ENCODE results near the gene NTN3.

NTN3 gene

GRCh38 chr16:2513405-2514332 lies 42.6 kb downstream of the NTN3 start, which contains the start of gene ATP6V0C:
TSS of gene ATP6V0C (plus strand) at chr16:2513952. CDS start at chr16:2514104, 152 bp downstream.
- Mint-ChIP-seq H3K27me3 (ENCODE audit: low read depth) (peaks cover 3% of the 10 kb centered on the region), H3K9me3 (no peaks in the 10 kb centered on the region), H3K36me3 (ENCODE audit: low read depth) (peaks cover 6% of the 10 kb centered on the region), H3K4me3 (peak within 1 kb of the TSS; percentile 90 to 95 (median 94)), H3K27ac (peak within 1 kb of the TSS; percentile 97 to 99 (median 98)), H3K4me1 (peaks cover 56% of the 10 kb centered on the region)
- TF ChIP-seq, protein P1, sequence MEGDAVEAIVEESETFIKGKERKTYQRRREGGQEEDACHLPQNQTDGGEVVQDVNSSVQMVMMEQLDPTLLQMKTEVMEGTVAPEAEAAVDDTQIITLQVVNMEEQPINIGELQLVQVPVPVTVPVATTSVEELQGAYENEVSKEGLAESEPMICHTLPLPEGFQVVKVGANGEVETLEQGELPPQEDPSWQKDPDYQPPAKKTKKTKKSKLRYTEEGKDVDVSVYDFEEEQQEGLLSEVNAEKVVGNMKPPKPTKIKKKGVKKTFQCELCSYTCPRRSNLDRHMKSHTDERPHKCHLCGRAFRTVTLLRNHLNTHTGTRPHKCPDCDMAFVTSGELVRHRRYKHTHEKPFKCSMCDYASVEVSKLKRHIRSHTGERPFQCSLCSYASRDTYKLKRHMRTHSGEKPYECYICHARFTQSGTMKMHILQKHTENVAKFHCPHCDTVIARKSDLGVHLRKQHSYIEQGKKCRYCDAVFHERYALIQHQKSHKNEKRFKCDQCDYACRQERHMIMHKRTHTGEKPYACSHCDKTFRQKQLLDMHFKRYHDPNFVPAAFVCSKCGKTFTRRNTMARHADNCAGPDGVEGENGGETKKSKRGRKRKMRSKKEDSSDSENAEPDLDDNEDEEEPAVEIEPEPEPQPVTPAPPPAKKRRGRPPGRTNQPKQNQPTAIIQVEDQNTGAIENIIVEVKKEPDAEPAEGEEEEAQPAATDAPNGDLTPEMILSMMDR (IDR thresholded peaks at IDR 0.05; ENCODE audit: unreplicated experiment in 3 of 3) = no peak

- Mint-ChIP-seq H3K27ac (peak overlapping the region; percentile 89 to 94 (median 94)), H3K27me3 (ENCODE audit: low read depth) (peaks cover 3% of the 10 kb centered on the region), H3K4me3 (peak overlapping the region; percentile 90 to 95 (median 94)), H3K4me1 (peaks cover 58% of the 10 kb centered on the region), H3K9me3 (no peaks in the 10 kb centered on the region), H3K36me3 (ENCODE audit: low read depth) (peaks cover 6% of the 10 kb centered on the region)
- TF ChIP-seq, protein P1 (IDR thresholded peaks at IDR 0.05; ENCODE audit: unreplicated experiment in 3 of 3) = no peak
These were observed 43.5 kb downstream of the NTN3 start for GRCh38 chr16:2514333-2515179.

- Mint-ChIP-seq H3K4me1 (peaks cover 57% of the 10 kb centered on the region), H3K27ac (peak overlapping the region; percentile 89 to 94 (median 94)), H3K27me3 (ENCODE audit: low read depth) (peaks cover 3% of the 10 kb centered on the region), H3K9me3 (no peaks in the 10 kb centered on the region), H3K4me3 (peak overlapping the region; percentile 90 to 95 (median 94)), H3K36me3 (ENCODE audit: low read depth) (peaks cover 11% of the 10 kb centered on the region)
- TF ChIP-seq, protein P1 (IDR thresholded peaks at IDR 0.05; ENCODE audit: unreplicated experiment in 3 of 3) = no peak
These were observed 44.2 kb downstream of the NTN3 start for GRCh38 chr16:2515180-2515851.

DNA sequence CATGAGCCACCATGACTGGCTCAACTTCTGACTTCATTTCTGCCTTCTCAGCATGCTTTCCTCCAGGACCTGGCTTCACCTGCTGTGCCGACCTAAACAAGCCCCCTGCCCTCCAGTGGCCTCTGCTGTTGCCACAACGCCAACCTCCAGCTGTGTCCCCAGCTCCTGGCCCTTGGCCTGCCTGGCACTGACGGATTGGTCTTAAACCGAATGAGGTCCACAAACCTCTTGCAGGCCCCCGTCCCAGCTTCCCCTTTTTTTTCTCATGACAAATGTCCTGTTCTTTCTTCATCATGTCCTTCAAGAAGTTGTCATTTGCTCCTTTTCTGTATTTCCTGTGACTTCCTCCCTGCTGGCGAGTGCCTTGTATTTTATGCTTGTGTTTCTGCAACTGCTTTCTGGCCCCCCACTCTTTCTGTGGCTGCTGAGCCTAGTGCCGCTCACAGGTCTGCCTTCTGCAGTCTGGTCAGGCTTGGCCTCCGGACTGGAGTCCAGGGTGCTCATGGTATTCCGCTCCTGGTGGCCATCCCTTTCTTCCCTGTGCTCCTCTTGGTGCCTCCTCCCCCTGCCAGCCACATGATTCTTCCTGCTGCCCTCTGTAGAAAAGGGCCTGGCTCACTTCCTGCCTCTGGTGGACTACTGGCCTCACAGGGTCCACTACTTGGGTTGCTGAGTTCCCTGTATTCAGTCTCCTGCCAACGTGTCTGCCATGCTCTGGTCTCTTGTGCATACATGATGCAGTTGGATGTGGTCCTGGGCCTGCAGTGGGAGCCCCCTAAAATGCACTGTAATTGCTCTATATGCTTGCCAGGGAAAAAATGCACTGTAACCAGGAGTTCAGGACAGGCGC lies 45.5 kb downstream of the NTN3 start:
- TF ChIP-seq, protein P1 (IDR thresholded peaks at IDR 0.05; ENCODE audit: unreplicated experiment in 3 of 3) = no peak
- H3K36me3 Mint-ChIP-seq (ENCODE audit: low read depth) = peaks cover 11% of the 10 kb centered on the region
- peaks cover 49% of the 10 kb centered on the region for H3K4me1 Mint-ChIP-seq
- H3K4me3 Mint-ChIP-seq = peak overlapping the region; percentile 90 to 95 (median 94)
- H3K27ac Mint-ChIP-seq = peak overlapping the region; percentile 69 to 89 (median 84)
- no peaks in the 10 kb centered on the region for H3K9me3 Mint-ChIP-seq
- peaks cover 8% of the 10 kb centered on the region for H3K27me3 Mint-ChIP-seq (ENCODE audit: low read depth)
